CD4-positive, alpha-beta memory T cell (primary cell): ENCODE results near the gene ACTL8. TPM values are rescaled to one million over a fixed set of nuclear protein-coding genes. Genes with fewer than 3 reads are reported as not detected.

Experiments
- CTCF ChIA-PET: fragments of 350-600 bp; sonication (Branson Sonifier 250); formaldehyde crosslinking; loops from one replicate; lab custom pipeline; 2021; ENCODE audit warnings: inconsistent platforms; ENCODE audit not compliant: partially characterized antibody; lab: Charles Lee
- POLR2A ChIA-PET: fragments of 350-600 bp; sonication (Branson Sonifier 250); formaldehyde crosslinking; loops from one replicate; lab custom pipeline; 2021; ENCODE audit not compliant: partially characterized antibody; lab: Charles Lee
- DNase-seq, 5 donors: peaks; one replicate each; pipeline versions ENCODE4 v3.0.0 to v3.0.0-alpha.2; 2020 to 2022; ENCODE audit warnings: mixed read lengths in 1 of 5
- H3K27ac ChIP-seq: one replicate; pipeline ENCODE4 v1.7.0; 2013; ENCODE audit warnings: low read depth, low read length
- H3K27me3 ChIP-seq: 2 replicates; pipeline ENCODE4 v1.7.0; 2013; ENCODE audit warnings: mild to moderate bottlenecking, low read length, moderate library complexity; ENCODE audit not compliant: insufficient read depth
- H3K36me3 ChIP-seq: 2 replicates; pipeline ENCODE4 v1.7.0; 2013; ENCODE audit warnings: mild to moderate bottlenecking, low read length, moderate library complexity; ENCODE audit not compliant: insufficient read depth
- H3K4me1 ChIP-seq: 2 replicates; pipeline ENCODE4 v1.7.0; 2013; ENCODE audit warnings: mild to moderate bottlenecking, low read length, moderate library complexity; ENCODE audit not compliant: insufficient read depth
- H3K4me3 ChIP-seq, 2 donors: one replicate each; pipeline ENCODE4 v1.7.0; 2013; ENCODE audit warnings: low read length in 2 of 2, mild to moderate bottlenecking in 1 of 2
- H3K9me3 ChIP-seq, 2 donors: one replicate each; pipeline ENCODE4 v1.7.0; 2013; ENCODE audit warnings: low read length in 2 of 2, control low read depth in 1 of 2; ENCODE audit not compliant: control insufficient read depth in 1 of 2
- H3K27ac Mint-ChIP-seq, 7 donors: one replicate each; pipeline ENCODE4 v1.8.0; 2020 to 2021; ENCODE audit warnings: mixed read lengths in 7 of 7, mild to moderate bottlenecking in 6 of 7, inconsistent platforms in 3 of 7, moderate library complexity in 3 of 7
- H3K27me3 Mint-ChIP-seq, 2 donors: one replicate each; pipeline ENCODE4 v1.8.0; 2020 to 2021; ENCODE audit warnings: mixed read lengths in 2 of 2
- H3K36me3 Mint-ChIP-seq, 2 donors: one replicate each; pipeline ENCODE4 v1.8.0; 2020 to 2021; ENCODE audit warnings: mixed read lengths in 2 of 2, inconsistent platforms in 1 of 2, mild to moderate bottlenecking in 1 of 2
- H3K4me1 Mint-ChIP-seq, 4 donors: one replicate each; pipeline ENCODE4 v1.8.0; 2020 to 2021; ENCODE audit warnings: mixed read lengths in 4 of 4, mild to moderate bottlenecking in 1 of 4
- H3K4me3 Mint-ChIP-seq, 8 donors: one replicate each; pipeline ENCODE4 v1.8.0; 2020 to 2021; ENCODE audit warnings: mixed read lengths in 8 of 8, mild to moderate bottlenecking in 7 of 8, moderate library complexity in 6 of 8, inconsistent platforms in 3 of 8
- H3K9me3 Mint-ChIP-seq, 8 donors: one replicate each; pipeline ENCODE4 v1.8.0; 2020 to 2021; ENCODE audit warnings: mixed read lengths in 8 of 8, mild to moderate bottlenecking in 5 of 8, inconsistent platforms in 3 of 8, moderate library complexity in 1 of 8
- intact Hi-C: fragments of 100-400 bp; cut with micrococcal nuclease; formaldehyde crosslinking; loops from one replicate; pipeline ENCODE4 v1.15.1; 2023
- polyA plus RNA-seq, 2 donors: library from polyadenylated mRNA; unstranded; fragments of 300-500 nt; fragmentation: Illumina TruSeq; gene quantifications; one replicate each; pipeline ENCODE4 v1.2.3, GENCODE V29; 2021
- total RNA-seq, 2 experiments: library from RNA; stranded (reverse); gene quantifications; one replicate each; pipeline ENCODE4 v1.2.3, GENCODE V29; 2021

ACTL8 gene
- total and polyA plus RNA-seq, 4 experiments from 2014 or later, result not detected

DNA sequence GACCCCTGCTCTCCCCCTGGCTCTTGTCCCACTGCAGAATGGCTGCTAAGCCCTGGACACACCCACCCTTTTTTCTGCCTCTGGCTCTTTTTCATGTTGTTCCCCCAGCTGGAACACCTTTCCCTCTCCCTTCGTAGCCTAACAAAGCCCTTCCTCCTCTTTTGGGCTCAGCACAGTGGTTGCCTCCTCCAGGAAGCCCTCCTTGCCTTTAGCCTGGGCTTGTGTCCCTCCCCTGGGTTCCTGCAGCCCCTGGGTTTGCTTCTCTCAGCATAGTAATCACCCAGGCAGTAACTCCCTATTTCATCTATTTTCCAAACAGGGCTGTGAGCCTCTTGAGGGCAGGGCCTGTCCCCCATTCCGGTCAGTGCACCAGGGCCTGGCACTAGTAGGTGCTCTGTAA, 19.8 kb upstream of the ACTL8 start:
- H3K27ac ChIP-seq, result no peak overlapping the region
- Mint-ChIP-seq H3K9me3 (no peaks in the 10 kb centered on the region), H3K27me3 (peaks cover 0 to 5% of the 10 kb centered on the region in 2 donors), H3K27ac (no peak overlapping the region), H3K36me3 (no peaks in the 10 kb centered on the region), H3K4me3 (no peak overlapping the region), H3K4me1 (no peaks in the 10 kb centered on the region)
- H3K4me3 ChIP-seq, result no peak overlapping the region
- CTCF ChIA-PET, result no interaction called here
- no peaks in the 10 kb centered on the region for H3K27me3 ChIP-seq
- no peak for DNase-seq
- POLR2A ChIA-PET, result interaction anchor here (0.5 kb wide), 1 partner anchor 253 kb away, joined by 3 read pairs; no protein-coding TSS in a partner anchor
- H3K4me1 ChIP-seq, result no peaks in the 10 kb centered on the region
- H3K9me3 ChIP-seq, result no peaks in the 10 kb centered on the region
- H3K36me3 ChIP-seq, result no peaks in the 10 kb centered on the region
- intact Hi-C loops, result no loop called here

GRCh38 chr1:17735793-17736192, 19.3 kb upstream of the ACTL8 start:
- POLR2A ChIA-PET, result no interaction called here

DNA sequence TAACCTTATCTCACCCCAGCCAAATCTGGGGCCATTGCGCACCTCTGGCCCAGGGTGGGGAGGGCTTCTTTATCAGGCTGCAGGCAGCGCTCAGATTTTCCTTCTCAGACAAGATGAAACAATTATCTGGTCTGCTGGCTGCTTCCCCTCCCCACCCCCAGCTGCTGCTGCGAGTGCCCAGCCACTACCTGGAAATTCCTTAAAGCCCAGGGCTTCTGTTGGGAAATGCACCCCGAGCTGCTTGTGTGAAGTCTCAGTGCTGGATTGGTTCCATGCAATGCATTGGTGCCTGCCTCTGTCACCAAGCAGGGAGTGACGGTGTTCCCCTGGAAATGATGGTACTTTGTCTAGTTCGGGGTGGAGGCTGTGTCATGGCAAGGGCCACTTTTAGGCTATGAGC, 18.5 kb upstream of the ACTL8 start:
- H3K27ac ChIP-seq, result no peak overlapping the region
- H3K4me3 Mint-ChIP-seq, result no peak overlapping the region
- ChIA-PET POLR2A (no interaction called here), CTCF (no interaction called here)
- H3K27me3 ChIP-seq, result no peaks in the 10 kb centered on the region
- H3K4me1 Mint-ChIP-seq, result no peaks in the 10 kb centered on the region
- no peaks in the 10 kb centered on the region for H3K9me3 ChIP-seq
- no peak overlapping the region for H3K4me3 ChIP-seq
- no peaks in the 10 kb centered on the region for H3K4me1 ChIP-seq
- no peaks in the 10 kb centered on the region for H3K9me3 Mint-ChIP-seq
- intact Hi-C loops, result no loop called here
- no peak for DNase-seq
- H3K36me3 ChIP-seq, result no peaks in the 10 kb centered on the region
- H3K36me3 Mint-ChIP-seq, result no peaks in the 10 kb centered on the region
- H3K27me3 Mint-ChIP-seq, result peaks cover 3 to 7% of the 10 kb centered on the region in 2 donors
- no peak overlapping the region for H3K27ac Mint-ChIP-seq

More at GRCh38 chr1:17735793-17736192, 19.3 kb upstream of the ACTL8 start:
- no peak overlapping the region for H3K4me3 Mint-ChIP-seq
- no peak for DNase-seq
- Histone ChIP-seq H3K27ac (no peak overlapping the region), H3K9me3 (no peaks in the 10 kb centered on the region), H3K27me3 (no peaks in the 10 kb centered on the region), H3K36me3 (no peaks in the 10 kb centered on the region), H3K4me1 (no peaks in the 10 kb centered on the region), H3K4me3 (no peak overlapping the region)
- H3K4me1 Mint-ChIP-seq, result no peaks in the 10 kb centered on the region
- CTCF ChIA-PET, result no interaction called here
- no peak overlapping the region for H3K27ac Mint-ChIP-seq
- intact Hi-C loops, result no loop called here
- H3K9me3 Mint-ChIP-seq, result no peaks in the 10 kb centered on the region
- H3K27me3 Mint-ChIP-seq, result peaks cover 3 to 4% of the 10 kb centered on the region in 2 donors
- H3K36me3 Mint-ChIP-seq, result no peaks in the 10 kb centered on the region

GRCh38 chr1:17739050-17739449, 16.1 kb upstream of the ACTL8 start:
- no peak for DNase-seq
- H3K4me1 ChIP-seq, result no peaks in the 10 kb centered on the region
- no peaks in the 10 kb centered on the region for H3K27me3 ChIP-seq
- Mint-ChIP-seq H3K27ac (no peak overlapping the region), H3K4me3 (no peak overlapping the region), H3K36me3 (no peaks in the 10 kb centered on the region), H3K27me3 (peaks cover 7 to 10% of the 10 kb centered on the region in 2 donors), H3K4me1 (no peaks in the 10 kb centered on the region), H3K9me3 (no peaks in the 10 kb centered on the region)
- ChIA-PET POLR2A (no interaction called here), CTCF (no interaction called here)
- no peak overlapping the region for H3K27ac ChIP-seq
- H3K36me3 ChIP-seq, result no peaks in the 10 kb centered on the region
- no peak overlapping the region for H3K4me3 ChIP-seq
- no peaks in the 10 kb centered on the region for H3K9me3 ChIP-seq
- intact Hi-C loops, result no loop called here

DNA sequence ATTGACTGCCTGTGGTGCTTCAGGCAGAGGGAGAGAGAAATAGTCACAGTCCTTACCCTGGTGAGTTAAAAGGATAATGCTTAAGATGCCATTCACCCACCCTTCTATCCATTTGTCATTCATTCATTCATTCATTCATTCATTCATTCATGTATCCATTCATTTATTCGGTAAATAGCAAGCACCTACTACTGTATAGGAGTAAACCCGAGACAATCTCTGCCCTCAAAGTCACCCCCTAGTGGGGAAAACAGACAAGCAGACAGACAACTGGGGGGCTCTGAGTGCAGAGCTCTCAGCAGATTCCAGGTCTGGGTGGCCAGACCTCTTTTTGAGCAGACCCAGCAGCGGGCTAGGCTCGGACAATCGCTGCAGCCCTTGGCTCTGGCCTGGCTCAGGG, 14.1 kb upstream of the ACTL8 start:
- ChIA-PET POLR2A (no interaction called here), CTCF (no interaction called here)
- no peaks in the 10 kb centered on the region for H3K27me3 ChIP-seq
- intact Hi-C loops, result no loop called here
- no peak overlapping the region for H3K4me3 ChIP-seq
- H3K27me3 Mint-ChIP-seq, result peaks cover 7 to 10% of the 10 kb centered on the region in 2 donors
- no peaks in the 10 kb centered on the region for H3K36me3 Mint-ChIP-seq
- no peaks in the 10 kb centered on the region for H3K9me3 ChIP-seq
- no peak overlapping the region for H3K4me3 Mint-ChIP-seq
- H3K9me3 Mint-ChIP-seq, result no peaks in the 10 kb centered on the region
- no peak overlapping the region for H3K27ac ChIP-seq
- no peaks in the 10 kb centered on the region for H3K36me3 ChIP-seq
- H3K4me1 Mint-ChIP-seq, result no peaks in the 10 kb centered on the region
- H3K4me1 ChIP-seq, result no peaks in the 10 kb centered on the region
- no peak for DNase-seq
- no peak overlapping the region for H3K27ac Mint-ChIP-seq

GRCh38 chr1:17742583-17742982, 12.6 kb upstream of the ACTL8 start:
- Mint-ChIP-seq H3K36me3 (no peaks in the 10 kb centered on the region), H3K27me3 (peaks cover 7 to 10% of the 10 kb centered on the region in 2 donors), H3K27ac (no peak overlapping the region), H3K9me3 (peaks cover 0 to 5% (median 0%) of the 10 kb centered on the region in 8 donors), H3K4me1 (no peaks in the 10 kb centered on the region), H3K4me3 (no peak overlapping the region)
- CTCF ChIA-PET, result no interaction called here
- Histone ChIP-seq H3K36me3 (no peaks in the 10 kb centered on the region), H3K4me1 (no peaks in the 10 kb centered on the region), H3K27ac (no peak overlapping the region), H3K27me3 (no peaks in the 10 kb centered on the region), H3K4me3 (no peak overlapping the region), H3K9me3 (no peaks in the 10 kb centered on the region)
- no peak for DNase-seq
- POLR2A ChIA-PET, result no interaction called here
- intact Hi-C loops, result no loop called here

- H3K27ac Mint-ChIP-seq, result no peak overlapping the region
- Histone ChIP-seq H3K4me1 (no peaks in the 10 kb centered on the region), H3K27ac (no peak overlapping the region), H3K27me3 (no peaks in the 10 kb centered on the region), H3K4me3 (no peak overlapping the region), H3K9me3 (no peaks in the 10 kb centered on the region), H3K36me3 (no peaks in the 10 kb centered on the region)
- H3K36me3 Mint-ChIP-seq, result no peaks in the 10 kb centered on the region
- peaks cover 0 to 5% (median 0%) of the 10 kb centered on the region in 8 donors for H3K9me3 Mint-ChIP-seq
- CTCF ChIA-PET, result no interaction called here
- peaks cover 7 to 10% of the 10 kb centered on the region in 2 donors for H3K27me3 Mint-ChIP-seq
- intact Hi-C loops, result no loop called here
- H3K4me1 Mint-ChIP-seq, result no peaks in the 10 kb centered on the region
- POLR2A ChIA-PET, result no interaction called here
- no peak for DNase-seq
- no peak overlapping the region for H3K4me3 Mint-ChIP-seq
Observed at GRCh38 chr1:17743008-17743647, 12.0 kb upstream of the ACTL8 start.
